Measurements from ENCODE around the gene STX1A. TPM values are rescaled to one million over a fixed set of nuclear protein-coding genes. Genes with fewer than 3 reads are reported as not detected.

STX1A gene
- total RNA-seq, 2 experiments from 2014 or later = 5.3 to 5.7 TPM

DNA sequence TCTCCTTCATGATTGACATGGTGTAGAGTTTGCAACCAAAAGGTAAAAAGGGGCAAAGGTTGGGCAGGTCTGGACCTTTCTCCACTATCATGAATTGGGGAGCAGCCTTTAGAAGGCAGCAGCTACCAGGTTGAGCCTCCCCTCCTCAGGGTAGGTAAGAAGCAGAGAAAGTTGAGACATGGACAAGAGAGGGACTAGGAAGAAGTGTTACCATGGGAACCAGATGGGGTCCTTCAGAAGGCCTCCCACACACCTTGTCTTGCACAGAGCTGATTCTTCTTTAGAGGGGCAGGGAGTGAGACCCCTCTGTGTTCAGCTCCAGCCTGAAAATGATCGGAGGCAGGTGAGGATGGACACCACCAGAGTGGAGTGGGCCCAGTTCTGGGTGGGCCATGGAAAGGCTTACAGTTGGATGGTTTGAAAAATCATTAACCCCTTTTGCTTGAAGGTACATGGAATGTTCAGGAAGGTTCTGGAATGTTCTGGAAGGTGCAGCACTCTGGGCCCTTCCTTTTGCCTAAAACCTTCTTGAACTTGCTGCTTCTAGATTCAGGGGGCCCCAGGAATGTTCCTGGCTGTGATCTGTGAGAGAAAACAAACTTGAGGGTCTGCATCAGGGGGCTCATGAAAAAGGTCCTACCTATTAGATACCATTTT is 44.9 kb downstream of the STX1A start:
- Histone ChIP-seq H3K4me1 (ENCODE audit: insufficient read depth, low read length, poor library complexity, severe bottlenecking) (no peaks in the 10 kb centered on the region), H3K36me3 (ENCODE audit: insufficient read depth, low read length) (peaks cover 16% of the 10 kb centered on the region), H3K27ac (ENCODE audit: low read depth, low read length, poor library complexity, severe bottlenecking) (no peak overlapping the region), H3K4me2 (ENCODE audit: low read length) (no peak overlapping the region), H3K9me2 (ENCODE audit: insufficient read depth, low read length) (no peaks in the 10 kb centered on the region), H2AFZ (ENCODE audit: low read length) (no peak overlapping the region), H3K4me3 (ENCODE audit: low read depth, low read length, poor library complexity, severe bottlenecking) (no peak overlapping the region), H3K79me2 (ENCODE audit: insufficient read depth, low read depth, low read length) (no peaks in the 10 kb centered on the region; the same call in 1 of the 2 replicates), H4K20me1 (ENCODE audit: insufficient read depth, low read length) (no peaks in the 10 kb centered on the region), H3K9me3 (ENCODE audit: low read length) (no peaks in the 10 kb centered on the region)
- POLR2A ChIA-PET = interaction anchor here (1.0 kb wide), 1 partner anchor 28 kb away, joined by 4 read pairs; no protein-coding TSS in a partner anchor
- DNase-seq (ENCODE audit: low spot score) = no peak
- no peak for TF ChIP-seq EZH2phosphoT487 (IDR thresholded peaks at IDR 0.05; ENCODE audit: borderline replicate concordance, low read depth, low read length)
- no peak for TF ChIP-seq CTCF (conservative IDR thresholded peaks at IDR 0.05; ENCODE audit: low read length)
- no TSS peak for BruUV-seq (replicated peaks)
- CTCF ChIA-PET (ENCODE audit: unreplicated experiment) = no interaction called here
- intact Hi-C loops (cut with micrococcal nuclease; ENCODE audit: unreplicated experiment) = no loop called here

DNA sequence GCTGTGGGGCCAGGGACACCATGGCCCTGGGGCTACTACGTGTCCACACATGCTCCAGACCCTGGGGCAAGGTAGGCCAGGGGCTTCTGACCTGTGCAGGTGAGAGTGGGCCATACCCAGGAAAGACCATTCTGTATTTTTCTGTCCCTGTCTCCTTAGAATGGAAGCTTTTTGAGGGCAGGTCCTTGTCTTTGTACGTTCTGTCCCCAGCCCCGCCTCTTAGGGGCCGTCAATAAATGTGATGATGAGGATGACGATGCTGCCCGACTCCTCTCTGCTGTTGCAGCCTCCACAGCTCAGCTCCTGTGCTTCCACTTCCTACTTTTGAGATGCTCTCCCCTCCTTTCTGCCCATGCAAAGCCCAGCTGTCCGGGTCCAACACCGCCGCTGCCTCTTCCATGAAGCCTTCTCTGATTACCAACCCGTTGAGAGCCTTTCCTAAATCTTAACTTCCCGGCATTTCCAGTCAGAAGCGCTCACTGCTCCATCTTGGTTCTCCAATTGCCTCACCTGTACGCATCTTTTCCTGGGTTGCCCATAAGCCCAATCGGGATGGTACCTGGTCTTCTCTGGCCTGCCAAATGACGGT is 47.5 kb downstream of the STX1A start:
- Histone ChIP-seq H3K9me2 (ENCODE audit: insufficient read depth, low read length) (no peaks in the 10 kb centered on the region), H2AFZ (ENCODE audit: low read length) (no peak overlapping the region), H3K4me1 (ENCODE audit: insufficient read depth, low read length, poor library complexity, severe bottlenecking) (peaks cover 11% of the 10 kb centered on the region), H3K4me2 (ENCODE audit: low read length) (no peak overlapping the region), H3K79me2 (ENCODE audit: insufficient read depth, low read depth, low read length) (no peaks in the 10 kb centered on the region), H3K4me3 (ENCODE audit: low read depth, low read length, poor library complexity, severe bottlenecking) (no peak overlapping the region), H4K20me1 (ENCODE audit: insufficient read depth, low read length) (no peaks in the 10 kb centered on the region), H3K27ac (ENCODE audit: low read depth, low read length, poor library complexity, severe bottlenecking) (no peak overlapping the region), H3K9me3 (ENCODE audit: low read length) (no peaks in the 10 kb centered on the region), H3K36me3 (ENCODE audit: insufficient read depth, low read length) (no peaks in the 10 kb centered on the region)
- no peak for TF ChIP-seq EZH2phosphoT487 (IDR thresholded peaks at IDR 0.05; ENCODE audit: borderline replicate concordance, low read depth, low read length)
- TF ChIP-seq CTCF (conservative IDR thresholded peaks at IDR 0.05; ENCODE audit: low read length) = no peak
- no peak for DNase-seq (ENCODE audit: low spot score)
- BruUV-seq (replicated peaks) = no TSS peak
- POLR2A ChIA-PET = no interaction called here
- intact Hi-C loops (cut with micrococcal nuclease; ENCODE audit: unreplicated experiment) = no loop called here
- CTCF ChIA-PET (ENCODE audit: unreplicated experiment) = no interaction called here

GRCh38 chr7:73671322-73671661 is 48.2 kb downstream of the STX1A start:
- TF ChIP-seq CTCF (conservative IDR thresholded peaks at IDR 0.05; ENCODE audit: low read length) = no peak
- Histone ChIP-seq H3K9me2 (ENCODE audit: insufficient read depth, low read length) (no peaks in the 10 kb centered on the region), H3K4me3 (ENCODE audit: low read depth, low read length, poor library complexity, severe bottlenecking) (no peak overlapping the region), H3K9me3 (ENCODE audit: low read length) (no peaks in the 10 kb centered on the region), H2AFZ (ENCODE audit: low read length) (no peak overlapping the region), H3K36me3 (ENCODE audit: insufficient read depth, low read length) (no peaks in the 10 kb centered on the region), H3K27ac (ENCODE audit: low read depth, low read length, poor library complexity, severe bottlenecking) (no peak overlapping the region), H3K4me1 (ENCODE audit: insufficient read depth, low read length, poor library complexity, severe bottlenecking) (peaks cover 11% of the 10 kb centered on the region), H3K79me2 (ENCODE audit: insufficient read depth, low read depth, low read length) (no peaks in the 10 kb centered on the region), H3K4me2 (ENCODE audit: low read length) (no peak overlapping the region), H4K20me1 (ENCODE audit: insufficient read depth, low read length) (no peaks in the 10 kb centered on the region)
- BruUV-seq (replicated peaks) = no TSS peak
- CTCF ChIA-PET (ENCODE audit: unreplicated experiment) = no interaction called here
- intact Hi-C loops (cut with micrococcal nuclease; ENCODE audit: unreplicated experiment) = no loop called here
- POLR2A ChIA-PET = no interaction called here
- DNase-seq (ENCODE audit: low spot score) = no peak

Data from OCI-LY7 (cell line).